ENCODE data around the gene SNPH.

GRCh38 chr20:1345756-1346093 is 79.6 kb downstream of the SNPH start:
- TF ChIP-seq CTCF (IDR thresholded peaks at IDR 0.05) = no peak
- no peak for TF ChIP-seq EP300 (IDR thresholded peaks at IDR 0.05)
